ENCODE results near the gene LAMB3.

Gene LAMB3

GRCh38 chr1:209661071-209661470 is 8.8 kb upstream of the LAMB3 start:
- no peak for DNase-seq (ENCODE audit: low read depth)

GRCh38 chr1:209659909-209660308 is 7.7 kb upstream of the LAMB3 start:
- no peak for DNase-seq (ENCODE audit: low read depth)

GRCh38 chr1:209657918-209658317 is 5.7 kb upstream of the LAMB3 start:
- no peak for DNase-seq (ENCODE audit: low read depth)

- DNase-seq (ENCODE audit: low read depth), result no peak
These were observed 5.1 kb upstream of the LAMB3 start for GRCh38 chr1:209657140-209657879.

GRCh38 chr1:209655411-209656231 is 3.4 kb upstream of the LAMB3 start:
- DNase-seq (ENCODE audit: low read depth), result no peak

GRCh38 chr1:209653915-209654351 is 1.7 kb upstream of the LAMB3 start:
- no peak for DNase-seq (ENCODE audit: low read depth)

- DNase-seq (ENCODE audit: low read depth), result no peak
These were observed 712 bp upstream of the LAMB3 start for GRCh38 chr1:209652873-209653401.

- no peak for DNase-seq (ENCODE audit: low read depth)
These were observed 1.1 kb downstream of the LAMB3 start for GRCh38 chr1:209651138-209651587.

- DNase-seq (ENCODE audit: low read depth), result no peak
These were observed 1.8 kb downstream of the LAMB3 start for GRCh38 chr1:209650454-209650853.

- no peak for DNase-seq (ENCODE audit: low read depth)
These were observed 3.1 kb downstream of the LAMB3 start for GRCh38 chr1:209648931-209649776.

GRCh38 chr1:209648346-209648745 is 3.9 kb downstream of the LAMB3 start:
- no peak for DNase-seq (ENCODE audit: low read depth)

GRCh38 chr1:209647156-209647555 is 5.1 kb downstream of the LAMB3 start:
- DNase-seq (ENCODE audit: low read depth), result no peak

GRCh38 chr1:209646558-209646957 is 5.7 kb downstream of the LAMB3 start:
- DNase-seq (ENCODE audit: low read depth), result no peak

- no peak for DNase-seq (ENCODE audit: low read depth)
These were observed 6.4 kb downstream of the LAMB3 start for GRCh38 chr1:209645574-209646452.

- no peak for DNase-seq (ENCODE audit: low read depth)
These were observed 8.8 kb downstream of the LAMB3 start for GRCh38 chr1:209643285-209644020.

GRCh38 chr1:209642816-209643215 is 9.4 kb downstream of the LAMB3 start:
- no peak for DNase-seq (ENCODE audit: low read depth)

GRCh38 chr1:209641832-209642172 is 10.4 kb downstream of the LAMB3 start:
- no peak for DNase-seq (ENCODE audit: low read depth)

GRCh38 chr1:209635850-209636249 is 16.4 kb downstream of the LAMB3 start:
- no peak for DNase-seq (ENCODE audit: low read depth)

GRCh38 chr1:209634005-209634737 is 18.1 kb downstream of the LAMB3 start:
- no peak for DNase-seq (ENCODE audit: low read depth)
